ENCODE results near the gene TFG. TPM values are rescaled to one million over a fixed set of nuclear protein-coding genes. Genes with fewer than 3 reads are reported as not detected.

Gene TFG
- total and polyA plus RNA-seq, 2 experiments from 2014 or later, result 87.6 to 88.5 TPM

- Histone ChIP-seq H3F3A (replicated peaks; ENCODE audit: low read depth) (no peaks in the 10 kb centered on the region), H3K4me2 (no peak overlapping the region), H3K9me2 (ENCODE audit: insufficient read depth) (no peaks in the 10 kb centered on the region), H3K79me2 (replicated peaks; ENCODE audit: insufficient read depth) (peaks cover 4% of the 10 kb centered on the region; the same call in 1 of the 2 replicates), H4K20me1 (replicated peaks; ENCODE audit: insufficient read depth) (no peaks in the 10 kb centered on the region), H3K36me3 (ENCODE audit: insufficient read depth) (peaks cover 28% of the 10 kb centered on the region; the same call in 1 of the 2 replicates), H2AFZ (no peak overlapping the region), H3K4me1 (ENCODE audit: insufficient read depth) (peaks cover 19% of the 10 kb centered on the region), H3K27ac (ENCODE audit: low read depth) (no peak overlapping the region), H3K4me3 (no peak overlapping the region), H3K27me3 (ENCODE audit: insufficient read depth) (no peaks in the 10 kb centered on the region)
- ATAC-seq, result no peak
- Mint-ChIP-seq H3K36me3 (ENCODE audit: low read depth) (peaks cover 50% of the 10 kb centered on the region; the same call in 2 of the 3 replicates), H3K27me3 (ENCODE audit: insufficient read depth, low read depth, poor library complexity) (no peaks in the 10 kb centered on the region), H3K4me3 (no peak overlapping the region), H3K9me3 (no peaks in the 10 kb centered on the region), H3K27ac (no peak overlapping the region), H3K4me1 (peaks cover 31% of the 10 kb centered on the region)
- DNase-seq (ENCODE audit: low spot score), result no peak
- TF ChIP-seq, protein P1, sequence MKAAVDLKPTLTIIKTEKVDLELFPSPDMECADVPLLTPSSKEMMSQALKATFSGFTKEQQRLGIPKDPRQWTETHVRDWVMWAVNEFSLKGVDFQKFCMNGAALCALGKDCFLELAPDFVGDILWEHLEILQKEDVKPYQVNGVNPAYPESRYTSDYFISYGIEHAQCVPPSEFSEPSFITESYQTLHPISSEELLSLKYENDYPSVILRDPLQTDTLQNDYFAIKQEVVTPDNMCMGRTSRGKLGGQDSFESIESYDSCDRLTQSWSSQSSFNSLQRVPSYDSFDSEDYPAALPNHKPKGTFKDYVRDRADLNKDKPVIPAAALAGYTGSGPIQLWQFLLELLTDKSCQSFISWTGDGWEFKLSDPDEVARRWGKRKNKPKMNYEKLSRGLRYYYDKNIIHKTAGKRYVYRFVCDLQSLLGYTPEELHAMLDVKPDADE (IDR thresholded peaks at IDR 0.05), result no peak
- no peak for TF ChIP-seq ZNF114 (CRISPR knock-in tag; IDR thresholded peaks at IDR 0.05)
- no peak for TF ChIP-seq JUNB (IDR thresholded peaks at IDR 0.05; ENCODE audit: unreplicated experiment)
- TF ChIP-seq, protein P2, sequence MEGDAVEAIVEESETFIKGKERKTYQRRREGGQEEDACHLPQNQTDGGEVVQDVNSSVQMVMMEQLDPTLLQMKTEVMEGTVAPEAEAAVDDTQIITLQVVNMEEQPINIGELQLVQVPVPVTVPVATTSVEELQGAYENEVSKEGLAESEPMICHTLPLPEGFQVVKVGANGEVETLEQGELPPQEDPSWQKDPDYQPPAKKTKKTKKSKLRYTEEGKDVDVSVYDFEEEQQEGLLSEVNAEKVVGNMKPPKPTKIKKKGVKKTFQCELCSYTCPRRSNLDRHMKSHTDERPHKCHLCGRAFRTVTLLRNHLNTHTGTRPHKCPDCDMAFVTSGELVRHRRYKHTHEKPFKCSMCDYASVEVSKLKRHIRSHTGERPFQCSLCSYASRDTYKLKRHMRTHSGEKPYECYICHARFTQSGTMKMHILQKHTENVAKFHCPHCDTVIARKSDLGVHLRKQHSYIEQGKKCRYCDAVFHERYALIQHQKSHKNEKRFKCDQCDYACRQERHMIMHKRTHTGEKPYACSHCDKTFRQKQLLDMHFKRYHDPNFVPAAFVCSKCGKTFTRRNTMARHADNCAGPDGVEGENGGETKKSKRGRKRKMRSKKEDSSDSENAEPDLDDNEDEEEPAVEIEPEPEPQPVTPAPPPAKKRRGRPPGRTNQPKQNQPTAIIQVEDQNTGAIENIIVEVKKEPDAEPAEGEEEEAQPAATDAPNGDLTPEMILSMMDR (conservative IDR thresholded peaks at IDR 0.05; ENCODE audit: low read depth in 2 of 2), result no peak
- no peak for TF ChIP-seq POLR2AphosphoS5 (IDR thresholded peaks at IDR 0.05; ENCODE audit: low read depth)
- TF ChIP-seq EZH2phosphoT487 (IDR thresholded peaks at IDR 0.05; ENCODE audit: unreplicated experiment), result no peak
- no peak for TF ChIP-seq EZH2 (IDR thresholded peaks at IDR 0.05; ENCODE audit: low read depth, unreplicated experiment)
- TF ChIP-seq NANOG (IDR thresholded peaks at IDR 0.05; ENCODE audit: borderline replicate concordance), result no peak
- TF ChIP-seq, protein P3, sequence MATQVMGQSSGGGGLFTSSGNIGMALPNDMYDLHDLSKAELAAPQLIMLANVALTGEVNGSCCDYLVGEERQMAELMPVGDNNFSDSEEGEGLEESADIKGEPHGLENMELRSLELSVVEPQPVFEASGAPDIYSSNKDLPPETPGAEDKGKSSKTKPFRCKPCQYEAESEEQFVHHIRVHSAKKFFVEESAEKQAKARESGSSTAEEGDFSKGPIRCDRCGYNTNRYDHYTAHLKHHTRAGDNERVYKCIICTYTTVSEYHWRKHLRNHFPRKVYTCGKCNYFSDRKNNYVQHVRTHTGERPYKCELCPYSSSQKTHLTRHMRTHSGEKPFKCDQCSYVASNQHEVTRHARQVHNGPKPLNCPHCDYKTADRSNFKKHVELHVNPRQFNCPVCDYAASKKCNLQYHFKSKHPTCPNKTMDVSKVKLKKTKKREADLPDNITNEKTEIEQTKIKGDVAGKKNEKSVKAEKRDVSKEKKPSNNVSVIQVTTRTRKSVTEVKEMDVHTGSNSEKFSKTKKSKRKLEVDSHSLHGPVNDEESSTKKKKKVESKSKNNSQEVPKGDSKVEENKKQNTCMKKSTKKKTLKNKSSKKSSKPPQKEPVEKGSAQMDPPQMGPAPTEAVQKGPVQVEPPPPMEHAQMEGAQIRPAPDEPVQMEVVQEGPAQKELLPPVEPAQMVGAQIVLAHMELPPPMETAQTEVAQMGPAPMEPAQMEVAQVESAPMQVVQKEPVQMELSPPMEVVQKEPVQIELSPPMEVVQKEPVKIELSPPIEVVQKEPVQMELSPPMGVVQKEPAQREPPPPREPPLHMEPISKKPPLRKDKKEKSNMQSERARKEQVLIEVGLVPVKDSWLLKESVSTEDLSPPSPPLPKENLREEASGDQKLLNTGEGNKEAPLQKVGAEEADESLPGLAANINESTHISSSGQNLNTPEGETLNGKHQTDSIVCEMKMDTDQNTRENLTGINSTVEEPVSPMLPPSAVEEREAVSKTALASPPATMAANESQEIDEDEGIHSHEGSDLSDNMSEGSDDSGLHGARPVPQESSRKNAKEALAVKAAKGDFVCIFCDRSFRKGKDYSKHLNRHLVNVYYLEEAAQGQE (IDR thresholded peaks at IDR 0.05; ENCODE audit: unreplicated experiment), result no peak
- TF ChIP-seq CREB1 (CRISPR knock-in tag; IDR thresholded peaks at IDR 0.05; ENCODE audit: low read depth), result no peak
- TF ChIP-seq STAT1 (IDR thresholded peaks at IDR 0.05; ENCODE audit: unreplicated experiment), result no peak
- no peak for TF ChIP-seq ZNF331 (CRISPR knock-in tag; IDR thresholded peaks at IDR 0.05; ENCODE audit: low read depth)
- no peak for TF ChIP-seq ZNF462 (CRISPR knock-in tag; IDR thresholded peaks at IDR 0.05)
Measured at GRCh38 chr3:100748967-100749366, 39.7 kb downstream of the TFG start.
